Right lobe of liver (tissue), 6 donors: Measurements from ENCODE around the gene NIPAL3. TPM values are rescaled to one million over a fixed set of nuclear protein-coding genes. Genes with fewer than 3 reads are reported as not detected.
A peak's percentile ranks its signal among the peaks of the same experiment; 100 is the strongest.

Experiments used
- ATAC-seq, 4 donors: fragments of 200-7000 bp; cut with Tn5 transposase; one replicate each; pipeline ENCODE4 v1.9.1; 2020; ENCODE audit warnings: mild to moderate bottlenecking in 4 of 4, moderate library complexity in 4 of 4
- DNase-seq, 3 donors: peaks; one replicate each; pipeline ENCODE4 v3.0.0-alpha.2; 2020
- H3K27ac ChIP-seq, 3 donors: fragments of 200-600 bp; one replicate each; pipeline ENCODE4 v1.8.0; 2022
- H3K27me3 ChIP-seq, 2 donors: fragments of 200-600 bp; one replicate each; pipeline ENCODE4 v1.8.0; 2022
- H3K36me3 ChIP-seq, 4 donors: fragments of 200-600 bp; sonication (generic) in 1 of 4; one replicate each; pipeline versions ENCODE4 v1.5.1 to v1.8.0; 2017 to 2022; ENCODE audit warnings: control low read depth in 1 of 4
- H3K4me1 ChIP-seq, 4 donors: fragments of 200-600 bp; sonication (generic) in 1 of 4; one replicate each; pipeline versions ENCODE4 v1.5.1 to v1.8.0; 2017 to 2022; ENCODE audit warnings: control low read depth in 1 of 4
- H3K4me3 ChIP-seq, 3 donors: fragments of 200-600 bp; one replicate each; pipeline ENCODE4 v1.8.0; 2022
- H3K9me3 ChIP-seq, 4 donors: fragments of 200-600 bp; sonication (generic) in 1 of 4; one replicate each; pipeline versions ENCODE4 v1.5.1 to v1.8.0; 2017 to 2022; ENCODE audit warnings: control low read depth in 1 of 4
- CTCF ChIP-seq, 4 donors: fragments of 200-600 bp in 3 of 4; fragments of 450-650 bp in 1 of 4; IDR thresholded peaks; one replicate each; pipeline versions ENCODE4 v1.5.1 to v1.8.0; 2016 to 2022; ENCODE audit warnings: antibody characterized with exemption in 4 of 4, mild to moderate bottlenecking in 2 of 4
- POLR2A ChIP-seq: fragments of 450-650 bp; IDR thresholded peaks from one replicate; pipeline ENCODE4 v1.6.1; 2017; ENCODE audit warnings: antibody characterized with exemption, mild to moderate bottlenecking
- WGBS: methylation state at CpG from one replicate; pipeline ENCODE4 v1.1.6; 2018; ENCODE audit warnings: low coverage, low lambda C conversion rate; ENCODE audit not compliant: insufficient coverage; ENCODE audit errors: missing lambda C conversion rate; 5-methylcytosine and 5-hydroxymethylcytosine counted together
- intact Hi-C, 2 donors: fragments of 100-400 bp; cut with DNase I; formaldehyde crosslinking; loops; one replicate each; pipeline versions ENCODE4 v1.11.2 to v1.14.1; 2022
- total RNA-seq, 6 experiments: library from RNA; depleted of rRNA in 2 of 6; stranded (reverse); fragments of >200 nt in 2 of 6; fragmentation: NEBNext Ultra II Directional in 3 of 6; extraction: Animal tissue kit (Norgen Biotek cat#: 25700) in 3 of 6; gene quantifications; one replicate each; pipeline versions ENCODE4 v1.1.0 to v1.2.4, GENCODE V29; 2016 to 2023
- donor health status: DM: no; HTN: yes; CAD: no.
- donor health status: DM: no; HTN: no; CAD: no.
- donor health status: DM: no; HTN: no; CAD: no.
- donor health status: DM: no; HTN: yes; CAD: no.
- donor health status: DM: no; HTN: yes; CAD: no.

The NIPAL3 gene
- total RNA-seq, 6 experiments from 2014 or later = 3.4 to 9.2 (median 6.0) TPM

GRCh38 chr1:24501371-24502064 lies 85.9 kb downstream of the NIPAL3 start:
- Histone ChIP-seq H3K27ac (peak overlapping the region in 2 of 3 donors; percentile 21 to 70), H3K36me3 (no peaks in the 10 kb centered on the region), H3K4me3 (peak overlapping the region; percentile 60 to 74 (median 63)), H3K27me3 (no peaks in the 10 kb centered on the region), H3K4me1 (peaks cover 0 to 6% (median 0%) of the 10 kb centered on the region in 4 donors), H3K9me3 (no peaks in the 10 kb centered on the region)
- ATAC-seq (no peak), DNase-seq (peak in 1 of 3 donors; percentile 38)
- WGBS = 54% methylated on average over 13 of the region's 16 CpGs
- intact Hi-C loops = no loop called here
- no peak for TF ChIP-seq POLR2A
- TF ChIP-seq CTCF (IDR thresholded peaks at IDR 0.05) = no peak

GRCh38 chr1:24502065-24502708 lies 86.6 kb downstream of the NIPAL3 start:
- peak; percentile 72 to 80 (median 75) for ATAC-seq

GRCh38 chr1:24502709-24503058 lies 87.1 kb downstream of the NIPAL3 start, which contains the start of gene RCAN3:
TSS of gene RCAN3 (plus strand) at chr1:24502836. CDS start at chr1:24514373, 11,537 bp downstream.
- TF ChIP-seq POLR2A = peak; percentile 24
- no peak for TF ChIP-seq CTCF (IDR thresholded peaks at IDR 0.05)
- 0% methylated on average over 4 of the region's 53 CpGs for WGBS
- Histone ChIP-seq H3K27me3 (no peaks in the 10 kb centered on the region), H3K36me3 (no peaks in the 10 kb centered on the region), H3K4me3 (peak within 1 kb of the TSS; percentile 60 to 74 (median 63)), H3K9me3 (no peaks in the 10 kb centered on the region), H3K27ac (peak within 1 kb of the TSS; percentile 21 to 70 (median 49)), H3K4me1 (peaks cover 0 to 6% (median 0%) of the 10 kb centered on the region in 4 donors)
- ATAC-seq (peak; percentile 92 to 98 (median 94)), DNase-seq (peak; percentile 82 to 88 (median 83))
- intact Hi-C loops = no loop called here

More at GRCh38 chr1:24502065-24502708, 86.6 kb downstream of the NIPAL3 start:
- Histone ChIP-seq H3K4me3 (peak overlapping the region; percentile 60 to 74 (median 63)), H3K9me3 (no peaks in the 10 kb centered on the region), H3K27me3 (no peaks in the 10 kb centered on the region), H3K36me3 (no peaks in the 10 kb centered on the region), H3K4me1 (peaks cover 0 to 6% (median 0%) of the 10 kb centered on the region in 4 donors), H3K27ac (peak overlapping the region; percentile 21 to 70 (median 49))
- WGBS = under 1% methylated on average over 13 of the region's 39 CpGs
- intact Hi-C loops = no loop called here
- peak; percentile 67 to 76 (median 76) for DNase-seq
- TF ChIP-seq POLR2A = peak; percentile 24
- no peak for TF ChIP-seq CTCF (IDR thresholded peaks at IDR 0.05)

GRCh38 chr1:24503059-24503751 lies 87.6 kb downstream of the NIPAL3 start:
- DNase-seq = peak in 1 of 3 donors; percentile 25
- no peak for ATAC-seq
- 6% methylated on average over 39 of the region's 53 CpGs for WGBS
- H3K4me1 ChIP-seq = peaks cover 0 to 6% (median 0%) of the 10 kb centered on the region in 4 donors
- intact Hi-C loops = no loop called here
- peak overlapping the region in 1 of 3 donors; percentile 49 for H3K27ac ChIP-seq
- no peaks in the 10 kb centered on the region for H3K27me3 ChIP-seq
- no peaks in the 10 kb centered on the region for H3K36me3 ChIP-seq
- H3K4me3 ChIP-seq = peak overlapping the region; percentile 60 to 74 (median 63)
- TF ChIP-seq POLR2A (no peak), CTCF (IDR thresholded peaks at IDR 0.05) (no peak)
- no peaks in the 10 kb centered on the region for H3K9me3 ChIP-seq
